Stomach (tissue), 4 donors: ENCODE measurements around the gene UFC1.

Experiments
- POLR2A ChIP-seq, 4 donors: fragments of 450-650 bp; IDR thresholded peaks; one replicate each; pipeline ENCODE4 v1.6.1; 2016; ENCODE audit warnings: antibody characterized with exemption in 4 of 4, control low read depth in 2 of 4, mild to moderate bottlenecking in 1 of 4, moderate library complexity in 1 of 4
- POLR2AphosphoS5 ChIP-seq, 3 donors: sonication (generic); formaldehyde crosslinking; IDR thresholded peaks; one replicate each; pipeline ENCODE4 v1.6.1; 2016; ENCODE audit warnings: antibody characterized with exemption in 3 of 3
- TF ChIP-seq, protein P1 (sequence below), 7 experiments: fragments of 450-650 bp in 4 of 7; fragments of 200-600 bp in 3 of 7; sonication (generic) in 3 of 7; IDR thresholded peaks; one replicate each; pipeline ENCODE4 v1.5.1; 2016 to 2019; ENCODE audit warnings: antibody characterized with exemption in 7 of 7, control low read depth in 2 of 7, mild to moderate bottlenecking in 1 of 7

- TF ChIP-seq, protein P1, sequence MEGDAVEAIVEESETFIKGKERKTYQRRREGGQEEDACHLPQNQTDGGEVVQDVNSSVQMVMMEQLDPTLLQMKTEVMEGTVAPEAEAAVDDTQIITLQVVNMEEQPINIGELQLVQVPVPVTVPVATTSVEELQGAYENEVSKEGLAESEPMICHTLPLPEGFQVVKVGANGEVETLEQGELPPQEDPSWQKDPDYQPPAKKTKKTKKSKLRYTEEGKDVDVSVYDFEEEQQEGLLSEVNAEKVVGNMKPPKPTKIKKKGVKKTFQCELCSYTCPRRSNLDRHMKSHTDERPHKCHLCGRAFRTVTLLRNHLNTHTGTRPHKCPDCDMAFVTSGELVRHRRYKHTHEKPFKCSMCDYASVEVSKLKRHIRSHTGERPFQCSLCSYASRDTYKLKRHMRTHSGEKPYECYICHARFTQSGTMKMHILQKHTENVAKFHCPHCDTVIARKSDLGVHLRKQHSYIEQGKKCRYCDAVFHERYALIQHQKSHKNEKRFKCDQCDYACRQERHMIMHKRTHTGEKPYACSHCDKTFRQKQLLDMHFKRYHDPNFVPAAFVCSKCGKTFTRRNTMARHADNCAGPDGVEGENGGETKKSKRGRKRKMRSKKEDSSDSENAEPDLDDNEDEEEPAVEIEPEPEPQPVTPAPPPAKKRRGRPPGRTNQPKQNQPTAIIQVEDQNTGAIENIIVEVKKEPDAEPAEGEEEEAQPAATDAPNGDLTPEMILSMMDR (IDR thresholded peaks at IDR 0.05): no peak
- TF ChIP-seq POLR2A (IDR thresholded peaks at IDR 0.05): no peak
- TF ChIP-seq POLR2AphosphoS5 (IDR thresholded peaks at IDR 0.05): no peak
Observed at GRCh38 chr1:161188381-161188780, 34.6 kb downstream of the UFC1 start.
